GM19372 (cell line): ENCODE results near the gene DCDC1.
"Not testable (repeated sequence)": the region's sequence is repeated elsewhere in the genome, so short reads cannot be mapped to it uniquely, and the experiment has no call there.

Experiments used
- ATAC-seq: cut with Tn5 transposase; IDR thresholded peaks from one replicate; pipeline ENCODE4 v1.9.1; 2021; ENCODE audit warnings: mild to moderate bottlenecking, low read depth, moderate library complexity; ENCODE audit not compliant: unreplicated experiment

DCDC1 gene

GRCh38 chr11:31000381-31000780 lies 369.2 kb downstream of the DCDC1 start:
- no peak for ATAC-seq

- ATAC-seq: no peak
These were observed 377.1 kb downstream of the DCDC1 start for GRCh38 chr11:30992513-30992849.

GRCh38 chr11:30991802-30992512 lies 377.6 kb downstream of the DCDC1 start:
- no peak for ATAC-seq

- ATAC-seq: no peak
These were observed 378.2 kb downstream of the DCDC1 start for GRCh38 chr11:30991376-30991775.

GRCh38 chr11:30990625-30991296 lies 378.8 kb downstream of the DCDC1 start:
- ATAC-seq: no peak

- ATAC-seq: no peak
These were observed 381.7 kb downstream of the DCDC1 start for GRCh38 chr11:30987819-30988218.

- no peak for ATAC-seq
These were observed 384.0 kb downstream of the DCDC1 start for GRCh38 chr11:30985536-30985935.

GRCh38 chr11:30984827-30985226 lies 384.7 kb downstream of the DCDC1 start:
- ATAC-seq: no peak

GRCh38 chr11:30984442-30984816 lies 385.1 kb downstream of the DCDC1 start:
- no peak for ATAC-seq

- ATAC-seq: no peak
These were observed 385.6 kb downstream of the DCDC1 start for GRCh38 chr11:30983776-30984441.

GRCh38 chr11:30983143-30983542 lies 386.4 kb downstream of the DCDC1 start:
- ATAC-seq: no peak

- ATAC-seq: no peak
These were observed 402.0 kb downstream of the DCDC1 start for GRCh38 chr11:30967579-30967978.

GRCh38 chr11:30960387-30960992 lies 409.0 kb downstream of the DCDC1 start:
- no peak for ATAC-seq

GRCh38 chr11:30956751-30957150 lies 412.8 kb downstream of the DCDC1 start:
- no peak for ATAC-seq

GRCh38 chr11:30949838-30950237 lies 419.7 kb downstream of the DCDC1 start:
- ATAC-seq: no peak

GRCh38 chr11:30947715-30948114 lies 421.8 kb downstream of the DCDC1 start:
- ATAC-seq: not testable (repeated sequence)

GRCh38 chr11:30938810-30939209 lies 430.7 kb downstream of the DCDC1 start:
- no peak for ATAC-seq

GRCh38 chr11:30938171-30938570 lies 431.4 kb downstream of the DCDC1 start:
- ATAC-seq: no peak

GRCh38 chr11:30936491-30936890 lies 433.0 kb downstream of the DCDC1 start:
- no peak for ATAC-seq

- ATAC-seq: no peak
These were observed 433.7 kb downstream of the DCDC1 start for GRCh38 chr11:30935861-30936260.

- no peak for ATAC-seq
These were observed 443.4 kb downstream of the DCDC1 start for GRCh38 chr11:30926130-30926529.
